Activated naive CD8-positive, alpha-beta T cell treated with anti-CD3 and anti-CD28 coated beads, Interleukin-2, amount 10 ng/mL, durations not matched to agents 7 days and 5 days (primary cell): ENCODE results near the gene HNRNPA1L2. TPM values are rescaled to one million over a fixed set of nuclear protein-coding genes. Genes with fewer than 3 reads are reported as not detected.
"Not testable (repeated sequence)": the region's sequence is repeated elsewhere in the genome, so short reads cannot be mapped to it uniquely, and the experiment has no call there.

ENCODE experiments used
- ATAC-seq: fragments of 150-1000 bp; cut with Tn5 transposase; one replicate; pipeline ENCODE4 v1.10.0; 2021; ENCODE audit warnings: low read depth, moderate library complexity
- POLR2A ChIA-PET: fragments of 350-600 bp; sonication (Branson Sonifier 250); formaldehyde crosslinking; loops from one replicate; lab custom pipeline; 2021; ENCODE audit warnings: antibody characterized with exemption; lab: Charles Lee
- DNase-seq: peaks from one replicate; pipeline ENCODE4 v3.0.0; 2021
- H3K27ac Mint-ChIP-seq: one replicate; pipeline ENCODE4 v1.8.0; 2022; ENCODE audit warnings: mild to moderate bottlenecking, mixed read lengths
- H3K27me3 Mint-ChIP-seq: one replicate; pipeline ENCODE4 v1.8.0; 2022; ENCODE audit warnings: mild to moderate bottlenecking, moderate library complexity, mixed read lengths
- H3K36me3 Mint-ChIP-seq: one replicate; pipeline ENCODE4 v1.8.0; 2021; ENCODE audit warnings: mild to moderate bottlenecking, mixed read lengths
- H3K4me1 Mint-ChIP-seq: one replicate; pipeline ENCODE4 v1.8.0; 2021; ENCODE audit warnings: mixed read lengths
- H3K4me3 Mint-ChIP-seq: one replicate; pipeline ENCODE4 v1.8.0; 2022; ENCODE audit warnings: mild to moderate bottlenecking, moderate library complexity, mixed read lengths
- H3K9me3 Mint-ChIP-seq: one replicate; pipeline ENCODE4 v1.8.0; 2021; ENCODE audit warnings: mixed read lengths
- total RNA-seq, 2 experiments: library from RNA; stranded (reverse); gene quantifications; one replicate each; pipeline ENCODE4 v1.2.3, GENCODE V29; 2021

The HNRNPA1L2 gene
- 10 to 100 TPM; 12.9 to 14.7 TPM for total RNA-seq

- Mint-ChIP-seq H3K27ac (no peak within 1 kb of the TSS), H3K4me1 (peaks cover 7% of the 10 kb centered on the region), H3K27me3 (no peaks in the 10 kb centered on the region), H3K4me3 (no peak within 1 kb of the TSS), H3K9me3 (no peaks in the 10 kb centered on the region), H3K36me3 (peaks cover 23% of the 10 kb centered on the region)
- ATAC-seq (no peak), DNase-seq (no peak)
- POLR2A ChIA-PET, result no interaction called here
Observed at GRCh38 chr13:52642131-52642530, at the start of gene HNRNPA1L2. Gene HNRNPA1L2 (plus strand): TSS chr13:52642431. CDS start chr13:52642493, 62 bp downstream.

GRCh38 chr13:52593175-52593574 is 49.1 kb upstream of the HNRNPA1L2 start:
- DNase-seq, H3K27ac Mint-ChIP-seq, POLR2A ChIA-PET, ATAC-seq, H3K4me3 Mint-ChIP-seq, H3K4me1 Mint-ChIP-seq, H3K9me3 Mint-ChIP-seq, H3K36me3 Mint-ChIP-seq: not testable (repeated sequence)
- peaks cover 14% of the 10 kb centered on the region for H3K27me3 Mint-ChIP-seq

DNA sequence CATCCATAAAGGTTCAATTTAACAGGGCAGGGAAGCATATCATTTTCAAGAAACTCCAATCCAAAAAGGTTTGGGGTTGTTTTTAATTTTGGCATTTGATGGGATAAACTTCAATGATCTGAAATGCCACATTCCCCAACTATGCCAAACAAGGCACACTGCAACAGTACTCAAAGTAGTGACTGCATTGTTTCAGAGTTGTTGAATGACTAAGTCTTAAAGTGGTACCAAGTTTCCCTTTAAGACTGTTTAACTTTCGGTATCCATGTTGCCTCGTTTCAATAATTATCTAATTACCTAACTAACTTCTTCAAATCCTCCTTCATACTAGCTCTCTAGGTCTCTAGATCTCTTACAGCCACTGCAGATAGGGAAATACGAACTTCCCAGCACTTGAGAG is 48.4 kb upstream of the HNRNPA1L2 start:
- H3K4me3 Mint-ChIP-seq, H3K36me3 Mint-ChIP-seq, H3K27ac Mint-ChIP-seq, ATAC-seq, H3K4me1 Mint-ChIP-seq, DNase-seq, H3K9me3 Mint-ChIP-seq, POLR2A ChIA-PET: not testable (repeated sequence)
- H3K27me3 Mint-ChIP-seq, result peaks cover 20% of the 10 kb centered on the region

GRCh38 chr13:52594295-52594694 is 47.9 kb upstream of the HNRNPA1L2 start:
- DNase-seq, H3K4me3 Mint-ChIP-seq, H3K9me3 Mint-ChIP-seq, H3K27ac Mint-ChIP-seq, ATAC-seq, H3K36me3 Mint-ChIP-seq, H3K4me1 Mint-ChIP-seq, POLR2A ChIA-PET: not testable (repeated sequence)
- H3K27me3 Mint-ChIP-seq, result peaks cover 23% of the 10 kb centered on the region

DNA sequence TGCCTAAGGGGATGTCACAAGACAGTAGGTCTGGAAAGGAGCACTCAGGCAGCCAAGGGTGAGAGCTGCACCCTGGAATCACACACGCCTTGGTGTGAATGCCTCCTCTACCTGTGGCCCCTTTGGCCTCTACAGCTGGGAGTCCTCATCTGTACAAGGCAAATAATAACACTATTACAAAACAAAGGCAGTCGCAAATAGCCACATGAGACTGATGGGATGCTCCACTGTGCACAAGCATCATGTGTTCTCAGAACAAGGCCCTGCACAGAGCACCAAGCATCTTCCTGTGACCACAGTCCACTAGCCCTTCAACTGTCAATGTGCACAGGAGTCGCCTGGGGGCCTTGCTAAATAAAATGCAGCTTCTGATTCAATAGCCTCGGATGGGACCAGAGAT is 44.6 kb upstream of the HNRNPA1L2 start:
- Mint-ChIP-seq H3K27ac (no peak overlapping the region), H3K36me3 (no peaks in the 10 kb centered on the region), H3K4me1 (peaks cover 8% of the 10 kb centered on the region), H3K4me3 (no peak overlapping the region), H3K27me3 (peaks cover 28% of the 10 kb centered on the region), H3K9me3 (no peaks in the 10 kb centered on the region)
- no peak for ATAC-seq
- no peak for DNase-seq
- POLR2A ChIA-PET, result no interaction called here

- Mint-ChIP-seq H3K4me3 (peak overlapping the region; percentile 70), H3K27ac (no peak overlapping the region), H3K27me3 (peaks cover 26% of the 10 kb centered on the region), H3K36me3 (no peaks in the 10 kb centered on the region), H3K9me3 (no peaks in the 10 kb centered on the region), H3K4me1 (peaks cover 8% of the 10 kb centered on the region)
- POLR2A ChIA-PET, result no interaction called here
- ATAC-seq (no peak), DNase-seq (no peak)
Observed at GRCh38 chr13:52599037-52599847, 43.0 kb upstream of the HNRNPA1L2 start.

DNA sequence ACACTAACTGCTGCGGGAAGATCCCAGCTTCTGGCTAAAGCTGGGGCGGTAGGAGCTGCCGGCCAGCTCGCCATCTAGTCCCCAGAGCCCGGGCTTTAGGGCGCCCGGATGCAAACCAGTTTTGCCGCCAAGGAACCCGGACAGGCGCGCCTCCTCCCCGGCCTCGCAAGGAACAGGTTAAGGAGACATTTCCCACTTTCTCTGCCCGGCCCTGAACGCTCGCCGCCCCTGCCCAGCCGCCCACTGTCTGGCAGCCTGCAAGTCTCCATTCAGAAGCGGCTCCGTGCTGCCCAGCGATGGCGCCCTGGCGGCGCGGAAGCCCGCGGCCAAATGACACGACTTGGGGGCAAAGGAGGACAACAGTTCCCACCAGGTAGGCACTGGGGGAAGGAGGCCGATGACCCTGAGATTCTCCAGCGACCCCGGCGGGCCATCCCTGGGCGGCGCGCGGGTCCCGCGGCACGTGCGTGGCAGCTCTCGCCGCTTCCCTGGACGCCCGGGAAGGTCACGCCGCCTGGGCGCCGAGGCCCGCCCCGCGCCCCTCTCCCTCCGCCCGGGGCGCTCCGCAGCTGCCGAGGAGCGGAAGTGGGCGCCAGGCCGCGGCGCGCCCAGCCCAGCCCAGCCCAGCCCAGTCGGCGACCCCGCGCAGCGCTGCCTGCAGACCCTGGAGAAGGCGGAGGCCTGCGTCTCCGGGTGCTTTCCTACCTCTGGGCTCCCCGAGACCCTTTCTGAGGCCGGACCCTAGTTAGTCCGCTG is 42.2 kb upstream of the HNRNPA1L2 start:
- Mint-ChIP-seq H3K36me3 (no peaks in the 10 kb centered on the region), H3K4me1 (peaks cover 8% of the 10 kb centered on the region), H3K9me3 (no peaks in the 10 kb centered on the region), H3K27ac (no peak overlapping the region), H3K27me3 (peaks cover 24% of the 10 kb centered on the region), H3K4me3 (peak overlapping the region; percentile 70)
- POLR2A ChIA-PET, result interaction anchor here (0.9 kb wide), 1 partner anchor 52 kb away, joined by 3 read pairs; the partner anchor contains the start of gene SUGT1
- DNase-seq, result peak; percentile 45
- ATAC-seq, result peak; percentile 71

- ATAC-seq (no peak), DNase-seq (no peak)
- H3K9me3 Mint-ChIP-seq, result no peaks in the 10 kb centered on the region
- POLR2A ChIA-PET, result interaction anchor here (0.9 kb wide), 1 partner anchor 52 kb away, joined by 3 read pairs; the partner anchor contains the start of gene SUGT1
- peaks cover 24% of the 10 kb centered on the region for H3K27me3 Mint-ChIP-seq
- no peak overlapping the region for H3K27ac Mint-ChIP-seq
- peak overlapping the region; percentile 48 for H3K4me3 Mint-ChIP-seq
- H3K36me3 Mint-ChIP-seq, result no peaks in the 10 kb centered on the region
- H3K4me1 Mint-ChIP-seq, result peaks cover 8% of the 10 kb centered on the region
Observed at GRCh38 chr13:52600666-52601065, 41.6 kb upstream of the HNRNPA1L2 start.

DNA sequence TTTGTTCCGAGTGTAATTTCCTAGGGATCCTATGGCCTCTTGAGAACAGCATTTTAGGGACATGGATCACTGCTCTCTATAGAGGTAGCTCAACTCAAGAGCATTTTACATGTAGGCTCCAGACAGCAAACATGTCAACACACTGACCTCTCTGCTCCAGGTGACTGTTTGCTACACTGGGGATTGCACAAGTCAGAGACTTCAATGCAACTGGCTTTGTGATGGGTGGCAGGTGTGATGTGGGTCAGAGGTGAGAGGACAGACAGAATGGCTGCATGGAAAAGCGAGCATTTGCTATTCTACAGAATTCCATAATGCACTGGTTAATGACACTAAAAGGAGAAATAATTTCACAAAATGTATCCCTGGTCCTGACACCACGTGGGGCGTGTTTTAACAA is 38.9 kb upstream of the HNRNPA1L2 start:
- H3K4me1 Mint-ChIP-seq, H3K36me3 Mint-ChIP-seq, H3K27ac Mint-ChIP-seq, DNase-seq, POLR2A ChIA-PET, ATAC-seq, H3K9me3 Mint-ChIP-seq, H3K4me3 Mint-ChIP-seq: not testable (repeated sequence)
- H3K27me3 Mint-ChIP-seq, result peaks cover 24% of the 10 kb centered on the region

DNA sequence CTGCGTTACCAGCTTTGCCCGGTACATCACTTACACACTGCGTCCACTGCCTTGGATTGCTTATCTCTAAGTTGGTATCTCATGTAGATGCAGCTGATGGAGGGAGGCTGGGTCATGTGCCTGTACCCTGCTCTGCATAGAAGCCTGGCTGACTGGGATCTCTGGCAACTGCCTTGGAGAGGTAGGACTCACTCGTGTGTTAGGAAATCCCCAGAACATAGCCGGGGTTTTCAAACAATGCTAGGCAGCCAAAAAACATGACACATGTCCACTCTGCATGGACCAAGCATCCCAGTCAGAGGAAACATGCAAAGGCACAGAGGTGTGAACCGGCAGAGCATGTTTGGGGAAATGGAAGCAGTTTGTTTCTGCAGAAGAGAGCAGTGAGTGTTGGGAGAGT is 36.1 kb upstream of the HNRNPA1L2 start:
- H3K27me3 Mint-ChIP-seq, H3K4me1 Mint-ChIP-seq, H3K9me3 Mint-ChIP-seq, ATAC-seq, DNase-seq, H3K27ac Mint-ChIP-seq, POLR2A ChIA-PET, H3K36me3 Mint-ChIP-seq, H3K4me3 Mint-ChIP-seq: not testable (repeated sequence)

DNA sequence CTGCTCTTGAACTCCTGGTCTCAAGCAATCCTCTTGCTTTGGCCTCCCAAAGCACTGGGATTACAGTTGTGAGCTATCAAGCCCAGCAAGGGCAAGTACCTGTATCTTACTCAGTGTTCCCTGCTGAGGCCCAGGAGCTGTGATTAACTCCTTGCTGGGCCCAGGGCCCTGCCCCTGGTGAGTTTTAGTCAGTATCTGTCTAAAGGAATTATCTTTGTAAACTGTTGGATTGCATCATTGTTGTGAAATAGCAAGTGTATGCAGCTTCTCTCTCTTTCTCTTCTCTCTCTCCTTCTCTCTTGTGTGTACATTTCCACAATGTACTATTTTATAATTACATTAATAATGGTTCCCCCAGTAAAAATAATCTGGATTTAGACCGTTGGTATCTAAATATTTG is 35.4 kb upstream of the HNRNPA1L2 start:
- H3K4me1 Mint-ChIP-seq, H3K36me3 Mint-ChIP-seq, POLR2A ChIA-PET, DNase-seq, H3K9me3 Mint-ChIP-seq, H3K27me3 Mint-ChIP-seq, H3K4me3 Mint-ChIP-seq, ATAC-seq, H3K27ac Mint-ChIP-seq: not testable (repeated sequence)

- H3K4me1 Mint-ChIP-seq, H3K27me3 Mint-ChIP-seq, H3K36me3 Mint-ChIP-seq, H3K27ac Mint-ChIP-seq, POLR2A ChIA-PET, H3K9me3 Mint-ChIP-seq, H3K4me3 Mint-ChIP-seq, ATAC-seq, DNase-seq: not testable (repeated sequence)
Observed at GRCh38 chr13:52608184-52608583, 34.0 kb upstream of the HNRNPA1L2 start.

DNA sequence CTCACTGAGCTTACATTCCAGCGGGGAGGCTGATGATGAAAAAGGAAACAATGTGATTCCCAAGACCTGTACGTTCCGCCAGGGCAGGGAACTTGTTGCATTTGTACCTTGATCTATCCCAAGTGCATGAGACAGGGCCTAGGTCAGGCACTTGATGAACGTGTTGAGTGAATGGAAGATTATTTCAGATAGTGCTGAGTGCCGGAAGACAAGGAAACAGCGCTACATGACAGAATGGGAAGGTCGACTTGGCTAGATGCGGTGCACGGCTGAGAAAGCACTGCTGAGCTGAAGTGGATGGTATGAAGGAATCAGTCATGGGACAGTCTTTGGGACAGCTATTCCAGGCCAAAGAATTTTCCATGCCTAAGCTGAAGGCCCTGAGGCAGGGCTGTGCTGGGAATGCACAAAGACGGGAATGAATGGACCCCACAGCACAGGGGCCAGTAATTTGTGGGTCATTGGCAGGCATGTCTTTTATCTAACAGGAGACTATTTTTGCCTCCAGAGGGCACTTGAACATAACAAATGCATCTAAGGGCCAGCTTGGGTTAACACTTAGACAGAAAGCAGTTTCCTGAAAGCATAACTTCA is 33.1 kb upstream of the HNRNPA1L2 start:
- peak; percentile 42 for ATAC-seq
- H3K36me3 Mint-ChIP-seq, POLR2A ChIA-PET, H3K27ac Mint-ChIP-seq, H3K27me3 Mint-ChIP-seq, H3K4me3 Mint-ChIP-seq, H3K9me3 Mint-ChIP-seq, DNase-seq, H3K4me1 Mint-ChIP-seq: not testable (repeated sequence)
